ENCODE data around the gene RND3. TPM values are rescaled to one million over a fixed set of nuclear protein-coding genes. Genes with fewer than 3 reads are reported as not detected.

Gene RND3
- total RNA-seq, 4 donors from 2014 or later, result 21.8 to 73.5 (median 26.3) TPM

DNA sequence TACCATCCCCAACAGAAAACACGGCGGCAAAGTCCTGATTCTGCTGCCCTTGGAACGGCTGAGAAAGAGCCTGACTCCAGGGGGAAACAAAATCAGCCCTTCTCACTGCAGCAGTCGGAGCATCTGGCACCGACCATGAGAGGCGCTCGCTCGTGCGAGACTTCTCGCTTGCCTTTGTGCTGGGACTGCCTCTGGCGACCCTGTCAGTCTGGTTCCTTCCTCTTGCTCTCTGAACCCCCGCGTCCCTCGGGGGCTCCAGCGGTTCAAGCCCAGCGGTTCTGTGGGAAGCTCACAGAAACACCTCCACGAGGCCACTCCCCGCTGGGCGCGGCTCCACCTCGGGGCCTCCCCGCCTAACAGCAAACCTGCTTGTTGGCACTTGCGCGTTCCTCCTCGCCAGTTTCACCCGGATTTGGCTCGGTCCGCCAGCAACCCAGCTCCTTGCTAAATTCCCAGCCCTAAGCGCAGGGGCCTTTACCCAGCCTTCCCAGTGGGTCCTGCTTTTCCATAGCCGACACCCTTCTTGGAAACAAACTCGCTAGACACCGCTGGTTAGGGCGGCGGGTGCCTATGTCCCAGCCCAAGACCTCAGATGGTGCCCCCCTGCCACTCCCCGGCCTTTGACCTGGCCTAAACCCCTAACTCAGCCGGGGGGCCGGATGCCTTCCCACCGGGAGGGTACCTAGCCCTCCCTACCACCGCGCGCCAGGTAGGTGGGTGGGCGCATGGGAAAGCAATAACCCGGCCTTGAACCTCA lies 2.2 kb downstream of the RND3 start:
- peak overlapping the region; percentile 82 to 99 (median 92) for H3K27ac ChIP-seq
- TF ChIP-seq POLR2A (IDR thresholded peaks at IDR 0.05) (peak in 1 of 2 donors; percentile 43), CTCF (IDR thresholded peaks at IDR 0.05) (peak; percentile 16 to 41 (median 25)), EP300 (IDR thresholded peaks at IDR 0.05) (peak; percentile 12 to 64)
- H3K9me3 ChIP-seq, result no peaks in the 10 kb centered on the region
- no peaks in the 10 kb centered on the region for H3K36me3 ChIP-seq
- peak; percentile 45 to 49 for DNase-seq (ENCODE audit: low spot score in 2 of 2)
- WGBS, 2 donors, result 0% methylated on average over 35 to 42 of the region's 43 CpGs
- H3K4me3 ChIP-seq, result peak overlapping the region; percentile 59 to 94 (median 74)
- H3K27me3 ChIP-seq, result no peaks in the 10 kb centered on the region
- H3K4me1 ChIP-seq, result peaks cover 0 to 47% (median 29%) of the 10 kb centered on the region in 4 donors

GRCh38 chr2:150484461-150485021 lies 2.9 kb downstream of the RND3 start:
- no peaks in the 10 kb centered on the region for H3K36me3 ChIP-seq
- WGBS, 2 donors, result 15 to 29% methylated on average over 7 of the region's 7 CpGs
- peak overlapping the region; percentile 82 to 99 (median 92) for H3K27ac ChIP-seq
- no peak for DNase-seq (ENCODE audit: low spot score in 2 of 2)
- no peaks in the 10 kb centered on the region for H3K9me3 ChIP-seq
- no peaks in the 10 kb centered on the region for H3K27me3 ChIP-seq
- H3K4me1 ChIP-seq, result peaks cover 0 to 55% (median 32%) of the 10 kb centered on the region in 4 donors
- peak overlapping the region; percentile 59 to 94 (median 74) for H3K4me3 ChIP-seq
- TF ChIP-seq POLR2A (IDR thresholded peaks at IDR 0.05) (no peak), EP300 (IDR thresholded peaks at IDR 0.05) (no peak)

DNA sequence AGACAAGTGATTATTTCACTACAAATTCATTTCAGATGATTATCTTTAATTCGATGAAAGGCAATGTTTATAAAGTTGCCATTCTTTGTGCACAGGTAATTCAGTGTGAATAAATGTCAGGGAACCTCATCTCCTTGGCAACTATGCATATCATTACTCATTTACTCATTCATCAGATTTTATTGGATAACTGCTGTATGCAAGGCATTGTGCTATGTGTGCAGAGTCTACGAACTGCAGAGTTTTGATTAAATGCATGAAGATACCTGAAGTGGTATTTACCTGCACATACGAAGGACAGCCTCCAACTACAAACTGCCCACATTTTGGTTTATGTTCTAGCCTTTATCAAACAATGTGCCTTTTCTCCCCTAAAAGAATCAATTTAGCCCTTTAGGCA lies 3.5 kb downstream of the RND3 start:
- TF ChIP-seq CTCF (IDR thresholded peaks at IDR 0.05), result no peak
- no peak for TF ChIP-seq POLR2A (IDR thresholded peaks at IDR 0.05)
- no peak for TF ChIP-seq EP300 (IDR thresholded peaks at IDR 0.05)
- 62% methylated on average over 3 of the region's 3 CpGs for WGBS, 2 donors
- Histone ChIP-seq H3K9me3 (no peaks in the 10 kb centered on the region), H3K27ac (peak overlapping the region in 2 of 4 donors; percentile 95 to 99), H3K36me3 (no peaks in the 10 kb centered on the region), H3K27me3 (no peaks in the 10 kb centered on the region), H3K4me1 (peaks cover 0 to 60% (median 35%) of the 10 kb centered on the region in 4 donors), H3K4me3 (peak overlapping the region in 3 of 4 donors; percentile 65 to 94 (median 83))
- no peak for DNase-seq (ENCODE audit: low spot score in 2 of 2)

DNA sequence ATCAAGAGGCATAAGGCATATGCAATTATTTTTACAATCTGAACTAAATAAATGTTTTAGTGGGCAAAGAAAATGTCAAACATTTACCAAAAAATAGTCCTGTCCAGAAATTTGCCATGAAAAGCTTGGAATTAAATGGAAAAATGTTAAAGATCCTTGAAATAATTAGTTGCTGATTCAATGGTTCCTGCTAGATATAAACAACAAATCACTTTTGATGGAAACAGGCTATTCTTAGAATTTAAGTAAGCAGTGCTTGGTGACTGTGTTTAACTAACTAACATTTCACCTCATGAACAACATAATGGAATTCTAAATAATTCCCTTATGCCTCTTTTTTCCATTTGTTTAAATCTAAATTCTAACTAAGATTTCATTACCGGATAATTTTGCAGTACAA lies 3.9 kb downstream of the RND3 start:
- 70 to 76% methylated on average over 1 of the region's 1 CpG for WGBS, 2 donors
- TF ChIP-seq POLR2A (IDR thresholded peaks at IDR 0.05) (no peak), CTCF (IDR thresholded peaks at IDR 0.05) (no peak), EP300 (IDR thresholded peaks at IDR 0.05) (no peak)
- no peak for DNase-seq (ENCODE audit: low spot score in 2 of 2)
- peaks cover 0 to 65% (median 37%) of the 10 kb centered on the region in 4 donors for H3K4me1 ChIP-seq
- H3K36me3 ChIP-seq, result no peaks in the 10 kb centered on the region
- H3K27me3 ChIP-seq, result no peaks in the 10 kb centered on the region
- H3K9me3 ChIP-seq, result no peaks in the 10 kb centered on the region
- H3K27ac ChIP-seq, result peak overlapping the region in 2 of 4 donors; percentile 32 to 99
- no peak overlapping the region for H3K4me3 ChIP-seq

DNA sequence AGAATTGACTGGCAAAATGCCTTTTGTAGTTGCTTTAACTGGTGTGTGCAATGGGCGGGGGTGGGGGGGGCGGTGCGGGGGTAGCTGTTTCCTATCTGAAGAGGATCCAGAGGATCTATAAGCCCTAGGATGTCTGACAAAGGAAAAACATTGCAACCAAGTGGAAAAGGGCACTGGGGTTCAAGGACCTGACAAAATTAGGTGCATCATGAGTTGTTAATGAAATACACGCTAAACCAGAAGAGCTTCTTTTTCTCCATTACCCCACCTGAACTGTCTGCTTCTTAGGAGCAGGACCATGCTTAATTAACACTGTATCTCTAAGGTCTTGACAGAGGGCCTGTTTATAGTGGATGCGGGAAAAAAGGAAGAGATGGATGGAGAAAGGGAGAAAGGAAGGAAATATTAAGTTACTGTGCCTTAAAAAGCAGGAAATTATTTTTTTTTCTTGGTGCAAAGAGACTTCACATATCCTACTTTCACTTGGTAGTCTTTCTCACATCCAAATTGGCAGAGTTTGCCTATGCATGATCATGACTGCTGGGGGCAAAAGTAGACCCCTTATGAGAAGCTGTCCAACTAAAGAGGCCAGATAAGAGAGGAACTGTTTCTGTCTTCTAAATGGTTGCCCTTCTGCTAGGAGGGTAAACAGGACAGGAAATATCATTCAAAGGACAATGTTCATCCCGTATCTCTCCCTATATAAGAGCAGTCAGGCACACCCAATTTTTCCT lies 4.6 kb downstream of the RND3 start:
- H3K36me3 ChIP-seq, result no peaks in the 10 kb centered on the region
- peak overlapping the region in 3 of 4 donors; percentile 32 to 99 (median 35) for H3K27ac ChIP-seq
- H3K4me1 ChIP-seq, result peaks cover 0 to 72% (median 43%) of the 10 kb centered on the region in 4 donors
- TF ChIP-seq CTCF (IDR thresholded peaks at IDR 0.05), result no peak
- TF ChIP-seq POLR2A (IDR thresholded peaks at IDR 0.05), result no peak
- no peak for TF ChIP-seq EP300 (IDR thresholded peaks at IDR 0.05)
- no peaks in the 10 kb centered on the region for H3K9me3 ChIP-seq
- no peak for DNase-seq (ENCODE audit: low spot score in 2 of 2)
- H3K4me3 ChIP-seq, result no peak overlapping the region
- no peaks in the 10 kb centered on the region for H3K27me3 ChIP-seq
- WGBS, 2 donors, result 51 to 58% methylated on average over 6 of the region's 6 CpGs

Data from tibial nerve (tissue), 4 donors.